GM23338 (cell line): ENCODE results near the gene SLC9A9. TPM values are rescaled to one million over a fixed set of nuclear protein-coding genes. Genes with fewer than 3 reads are reported as not detected.

Source experiments
- ATAC-seq: fragments of 200-7000 bp; cut with Tn5 transposase; 3 replicates; pipeline ENCODE4 v1.9.1; 2020
- DNase-seq: peaks from one replicate; pipeline ENCODE4 v3.0.0-alpha.2; 2015; ENCODE audit warnings: low spot score
- H2AFZ ChIP-seq: fragments of 200-600 bp; sonication (generic); 2 replicates; pipeline ENCODE4 v1.8.0; 2016; ENCODE audit warnings: antibody characterized with exemption, mild to moderate bottlenecking, moderate library complexity
- H3F3A ChIP-seq: fragments of 200-600 bp; sonication (generic); replicated peaks from 2 replicates; pipeline ENCODE4 v1.8.0; 2017; ENCODE audit warnings: antibody characterized with exemption, mixed run types, low read depth
- H3K27ac ChIP-seq: fragments of 200-600 bp; sonication (generic); 2 replicates; pipeline ENCODE4 v1.6.1; 2016; ENCODE audit warnings: low read depth
- H3K27me3 ChIP-seq: fragments of 200-600 bp; sonication (generic); 2 replicates; pipeline ENCODE4 v1.8.0; 2016; ENCODE audit warnings: mild to moderate bottlenecking, mixed run types, moderate library complexity; ENCODE audit not compliant: insufficient read depth
- H3K36me3 ChIP-seq: fragments of 200-600 bp; sonication (generic); 2 replicates; pipeline ENCODE4 v1.8.0; 2016; ENCODE audit warnings: mild to moderate bottlenecking; ENCODE audit not compliant: insufficient read depth
- H3K4me1 ChIP-seq: fragments of 200-600 bp; sonication (generic); 2 replicates; pipeline ENCODE4 v1.8.0; 2016; ENCODE audit warnings: mild to moderate bottlenecking, moderate library complexity; ENCODE audit not compliant: insufficient read depth
- H3K4me2 ChIP-seq: fragments of 200-600 bp; sonication (generic); 2 replicates; pipeline ENCODE4 v1.7.1; 2017; ENCODE audit warnings: mixed run types
- H3K4me3 ChIP-seq: fragments of 200-600 bp; sonication (generic); 2 replicates; pipeline ENCODE4 v1.6.1; 2016; ENCODE audit warnings: mixed run types
- H3K79me2 ChIP-seq: fragments of 200-600 bp; sonication (generic); replicated peaks from 2 replicates; pipeline ENCODE4 v1.8.0; 2017; ENCODE audit warnings: mild to moderate bottlenecking; ENCODE audit not compliant: insufficient read depth
- H3K9me2 ChIP-seq: fragments of 200-600 bp; sonication (generic); 2 replicates; pipeline ENCODE4 v1.8.0; 2017; ENCODE audit not compliant: insufficient read depth
- H4K20me1 ChIP-seq: fragments of 200-600 bp; sonication (generic); replicated peaks from 2 replicates; pipeline ENCODE4 v1.8.0; 2017; ENCODE audit warnings: mild to moderate bottlenecking; ENCODE audit not compliant: insufficient read depth
- H3K27ac Mint-ChIP-seq: 2 replicates; pipeline ENCODE4 v1.8.0; 2020; ENCODE audit warnings: inconsistent platforms, mild to moderate bottlenecking, moderate library complexity, mixed read lengths
- H3K27me3 Mint-ChIP-seq: 3 replicates; pipeline ENCODE4 v1.8.0; 2022; ENCODE audit warnings: low read depth, mild to moderate bottlenecking, moderate library complexity, mixed read lengths, inconsistent platforms; ENCODE audit not compliant: insufficient read depth, poor library complexity
- H3K36me3 Mint-ChIP-seq: 3 replicates; pipeline ENCODE4 v1.8.0; 2021; ENCODE audit warnings: low read depth, mild to moderate bottlenecking, inconsistent platforms, moderate library complexity, mixed read lengths
- H3K4me1 Mint-ChIP-seq: 3 replicates; pipeline ENCODE4 v1.8.0; 2020; ENCODE audit warnings: mild to moderate bottlenecking, inconsistent platforms, mixed read lengths
- H3K4me3 Mint-ChIP-seq: 3 replicates; pipeline ENCODE4 v1.8.0; 2021; ENCODE audit warnings: moderate library complexity, mild to moderate bottlenecking, inconsistent platforms, mixed read lengths
- H3K9me3 Mint-ChIP-seq: 3 replicates; pipeline ENCODE4 v1.8.0; 2020; ENCODE audit warnings: moderate library complexity, mild to moderate bottlenecking, inconsistent platforms, mixed read lengths
- CREB1 ChIP-seq: fragments of 250-450 bp; sonication (Bioruptor Pico); IDR thresholded peaks from 2 replicates; pipeline ENCODE4 v1.5.0; 2020; ENCODE audit warnings: low read depth, mild to moderate bottlenecking, moderate library complexity
- EZH2 ChIP-seq: fragments of 200-600 bp; sonication (generic); IDR thresholded peaks from one replicate; pipeline ENCODE4 v1.8.0; 2017; ENCODE audit warnings: antibody characterized with exemption, mild to moderate bottlenecking, low read depth; ENCODE audit not compliant: unreplicated experiment
- EZH2phosphoT487 ChIP-seq: fragments of 200-600 bp; sonication (generic); IDR thresholded peaks from one replicate; pipeline ENCODE4 v1.8.1; 2018; ENCODE audit warnings: antibody characterized with exemption; ENCODE audit not compliant: unreplicated experiment
- JUNB ChIP-seq: IDR thresholded peaks from one replicate; pipeline ENCODE4 v1.6.1; 2016; ENCODE audit warnings: antibody characterized with exemption; ENCODE audit not compliant: unreplicated experiment
- NANOG ChIP-seq: IDR thresholded peaks from 2 replicates; pipeline ENCODE4 v1.6.1; 2016; ENCODE audit warnings: antibody characterized with exemption, borderline replicate concordance
- POLR2AphosphoS5 ChIP-seq: IDR thresholded peaks from 2 replicates; pipeline ENCODE4 v1.6.1; 2016; ENCODE audit warnings: antibody characterized with exemption, low read depth
- REST ChIP-seq: IDR thresholded peaks from one replicate; pipeline ENCODE4 v1.6.1; 2018; ENCODE audit warnings: antibody characterized with exemption; ENCODE audit not compliant: unreplicated experiment
- STAT1 ChIP-seq: IDR thresholded peaks from one replicate; pipeline ENCODE4 v1.6.1; 2016; ENCODE audit warnings: antibody characterized with exemption; ENCODE audit not compliant: unreplicated experiment
- ZNF114 ChIP-seq: fragments of 250-450 bp; sonication (Bioruptor Pico); IDR thresholded peaks from 2 replicates; pipeline ENCODE4 v1.5.0; 2020; ENCODE audit warnings: mild to moderate bottlenecking, moderate library complexity
- ZNF331 ChIP-seq: fragments of 250-450 bp; sonication (Bioruptor Pico); IDR thresholded peaks from 2 replicates; pipeline ENCODE4 v1.5.0; 2020; ENCODE audit warnings: low read depth, mild to moderate bottlenecking, moderate library complexity
- polyA plus RNA-seq: library from polyadenylated mRNA; unstranded; fragments of >200 nt; fragmentation: Nextera tagmentation; extraction: Ambion mirVana; gene quantifications from 2 replicates; pipeline ENCODE4 v1.2.1, GENCODE V29; 2016
- total RNA-seq: library from RNA; depleted of rRNA; stranded (reverse); fragments of >200 nt; shearing (Covaris generic); gene quantifications from 2 replicates; pipeline ENCODE4 v1.2.3, GENCODE V29; 2014
- TF ChIP-seq, protein P1 (sequence below): IDR thresholded peaks from 2 replicates; pipeline ENCODE4 v1.6.1; 2016; ENCODE audit warnings: antibody characterized with exemption

The SLC9A9 gene
- total and polyA plus RNA-seq, 2 experiments from 2014 or later = 1.3 to 1.6 TPM

GRCh38 chr3:143584474-143584873 lies 263.8 kb downstream of the SLC9A9 start:
- Histone ChIP-seq H3F3A (no peaks in the 10 kb centered on the region), H3K27me3 (no peaks in the 10 kb centered on the region), H3K27ac (no peak overlapping the region), H2AFZ (no peak overlapping the region), H3K4me2 (no peak overlapping the region), H3K4me3 (no peak overlapping the region), H3K4me1 (no peaks in the 10 kb centered on the region; the same call in 1 of the 2 replicates), H3K79me2 (no peaks in the 10 kb centered on the region), H4K20me1 (no peaks in the 10 kb centered on the region), H3K9me2 (0 out of 2 replicates have a peak, but pooled peaks cover 5% of the 10 kb centered on the region), H3K36me3 (no peaks in the 10 kb centered on the region)
- Mint-ChIP-seq H3K27ac (no peak overlapping the region), H3K4me1 (no peaks in the 10 kb centered on the region), H3K4me3 (no peak overlapping the region), H3K36me3 (no peaks in the 10 kb centered on the region), H3K9me3 (no peaks in the 10 kb centered on the region), H3K27me3 (no peaks in the 10 kb centered on the region)
- no peak for TF ChIP-seq ZNF331 (CRISPR knock-in tag)
- TF ChIP-seq JUNB = no peak
- no peak for TF ChIP-seq NANOG
- TF ChIP-seq CREB1 (CRISPR knock-in tag) = no peak
- TF ChIP-seq, protein P1, sequence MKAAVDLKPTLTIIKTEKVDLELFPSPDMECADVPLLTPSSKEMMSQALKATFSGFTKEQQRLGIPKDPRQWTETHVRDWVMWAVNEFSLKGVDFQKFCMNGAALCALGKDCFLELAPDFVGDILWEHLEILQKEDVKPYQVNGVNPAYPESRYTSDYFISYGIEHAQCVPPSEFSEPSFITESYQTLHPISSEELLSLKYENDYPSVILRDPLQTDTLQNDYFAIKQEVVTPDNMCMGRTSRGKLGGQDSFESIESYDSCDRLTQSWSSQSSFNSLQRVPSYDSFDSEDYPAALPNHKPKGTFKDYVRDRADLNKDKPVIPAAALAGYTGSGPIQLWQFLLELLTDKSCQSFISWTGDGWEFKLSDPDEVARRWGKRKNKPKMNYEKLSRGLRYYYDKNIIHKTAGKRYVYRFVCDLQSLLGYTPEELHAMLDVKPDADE = no peak
- TF ChIP-seq STAT1 = no peak
- TF ChIP-seq EZH2 = no peak
- TF ChIP-seq REST = no peak
- no peak for TF ChIP-seq POLR2AphosphoS5
- no peak for DNase-seq
- no peak for ATAC-seq

DNA sequence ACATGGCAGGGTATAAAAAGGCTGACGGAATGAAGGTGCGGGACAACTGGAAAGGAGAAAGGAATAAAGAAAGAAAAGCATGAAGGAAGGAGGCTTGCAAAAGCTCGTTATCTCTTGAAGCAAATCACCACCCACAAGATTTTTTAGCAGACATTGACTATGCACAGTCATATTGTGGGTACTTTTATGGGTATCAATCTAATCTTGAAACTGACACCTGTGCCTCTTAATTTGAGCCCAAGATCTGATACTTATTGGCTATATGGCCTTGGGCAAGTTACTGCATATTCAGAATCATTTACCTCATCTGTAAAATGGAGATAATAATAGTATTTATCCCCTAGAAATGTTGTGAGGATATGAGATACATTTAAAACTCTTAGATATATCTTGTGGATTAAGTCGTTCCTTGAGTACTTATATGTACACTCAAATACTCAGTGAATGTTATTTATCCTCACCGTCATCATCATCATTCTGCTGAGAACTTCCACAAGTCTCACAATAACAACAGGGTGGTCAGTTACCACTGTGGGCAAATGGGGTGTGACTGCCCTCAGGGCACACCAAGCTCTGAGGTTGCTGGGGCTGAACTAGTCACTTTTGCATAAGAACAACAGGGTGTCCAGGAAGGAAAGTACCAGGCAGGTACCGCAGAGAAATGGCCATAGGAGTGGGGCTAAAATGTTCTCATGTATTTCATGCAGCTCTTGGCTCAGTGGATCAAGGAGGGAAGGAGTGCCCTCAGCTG lies 266.1 kb downstream of the SLC9A9 start:
- Histone ChIP-seq H3K27me3 (no peaks in the 10 kb centered on the region), H3K27ac (no peak overlapping the region), H3K4me3 (no peak overlapping the region), H3F3A (no peaks in the 10 kb centered on the region), H3K4me2 (no peak overlapping the region), H2AFZ (no peak overlapping the region), H3K79me2 (no peaks in the 10 kb centered on the region), H3K36me3 (no peaks in the 10 kb centered on the region), H3K9me2 (peaks cover 15% of the 10 kb centered on the region; the same call in 1 of the 2 replicates), H4K20me1 (no peaks in the 10 kb centered on the region), H3K4me1 (no peaks in the 10 kb centered on the region; the same call in 1 of the 2 replicates)
- Mint-ChIP-seq H3K9me3 (no peaks in the 10 kb centered on the region), H3K4me1 (no peaks in the 10 kb centered on the region), H3K4me3 (no peak overlapping the region), H3K36me3 (no peaks in the 10 kb centered on the region), H3K27ac (no peak overlapping the region), H3K27me3 (no peaks in the 10 kb centered on the region)
- ATAC-seq = no peak
- no peak for DNase-seq
- TF ChIP-seq EZH2 (no peak), NANOG (no peak), CREB1 (CRISPR knock-in tag) (no peak), POLR2AphosphoS5 (no peak), JUNB (no peak), ZNF114 (CRISPR knock-in tag) (no peak), EZH2phosphoT487 (no peak), ZNF331 (CRISPR knock-in tag) (no peak), STAT1 (no peak), REST (no peak)
- TF ChIP-seq, protein P1 = no peak
